GM12874 (cell line): ENCODE results near the gene APEH.

ENCODE experiments used
- CTCF ChIP-seq: IDR thresholded peaks from 2 replicates; pipeline ENCODE4 v1.5.1; 2011; ENCODE audit warnings: low read depth, mild to moderate bottlenecking, control low read depth, low read length, moderate library complexity; ENCODE audit not compliant: insufficient read depth

APEH gene

GRCh38 chr3:49641921-49642707 is 32.0 kb upstream of the APEH start:
- no peak for TF ChIP-seq CTCF

GRCh38 chr3:49642708-49643145 is 31.4 kb upstream of the APEH start:
- TF ChIP-seq CTCF: no peak

- TF ChIP-seq CTCF: no peak
Measured at GRCh38 chr3:49644684-49645083, 29.5 kb upstream of the APEH start.

- TF ChIP-seq CTCF: no peak
Measured at GRCh38 chr3:49646236-49646635, 27.9 kb upstream of the APEH start.

- no peak for TF ChIP-seq CTCF
Measured at GRCh38 chr3:49647741-49648140, 26.4 kb upstream of the APEH start.

GRCh38 chr3:49648354-49649019 is 25.7 kb upstream of the APEH start:
- TF ChIP-seq CTCF: no peak

GRCh38 chr3:49649576-49649975 is 24.6 kb upstream of the APEH start:
- no peak for TF ChIP-seq CTCF
